Measurements from ENCODE around the gene MYPOP. TPM values are rescaled to one million over a fixed set of nuclear protein-coding genes. Genes with fewer than 3 reads are reported as not detected.

The MYPOP gene
- total RNA-seq, 1 donor from 2014 or later: 1.4 TPM

DNA sequence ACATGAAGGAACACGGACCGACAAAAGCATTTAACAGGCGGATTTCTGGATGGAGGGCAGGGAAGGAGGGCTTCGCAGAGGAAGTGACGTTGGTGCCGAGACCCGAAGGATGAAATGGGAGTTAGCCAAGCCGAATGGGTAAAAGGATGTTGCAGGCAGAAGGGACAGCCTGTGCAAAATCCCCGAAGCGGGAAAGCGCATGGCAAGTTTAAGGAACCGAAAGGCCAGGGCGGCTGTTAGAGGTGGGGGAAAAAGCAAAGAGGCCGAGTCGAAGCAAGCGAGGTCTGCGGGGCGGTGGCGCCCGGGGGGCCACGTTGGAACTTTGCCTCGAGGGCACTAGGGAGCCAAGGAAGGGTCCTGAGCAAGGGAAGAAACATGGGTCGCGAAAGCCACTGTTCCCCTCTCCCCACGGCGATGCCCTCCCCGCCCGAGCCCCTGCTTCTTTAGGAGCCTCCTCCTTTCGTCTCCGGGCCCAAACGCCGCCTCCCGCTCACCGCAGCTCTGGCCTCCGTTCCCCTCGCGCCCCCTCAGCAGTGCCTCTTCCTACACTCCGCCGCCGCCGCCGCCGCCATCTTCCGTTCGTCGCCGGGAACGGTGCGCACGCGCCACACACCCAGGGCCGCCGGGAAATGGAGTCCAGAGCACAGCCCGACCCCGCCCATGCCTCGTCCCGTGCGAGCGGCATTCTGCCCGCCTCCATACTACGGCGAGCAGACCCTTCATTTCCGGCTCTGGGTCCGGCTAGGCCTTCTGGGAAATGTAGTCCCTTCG is 39.7 kb downstream of the MYPOP start, which contains the start of gene SYMPK:
TSS of gene SYMPK (minus strand) at position 584 of the 771 bp plus-strand sequence. CDS start 8,652 bp downstream, outside the sequence.
- DNase-seq: peak; percentile 99

DNA sequence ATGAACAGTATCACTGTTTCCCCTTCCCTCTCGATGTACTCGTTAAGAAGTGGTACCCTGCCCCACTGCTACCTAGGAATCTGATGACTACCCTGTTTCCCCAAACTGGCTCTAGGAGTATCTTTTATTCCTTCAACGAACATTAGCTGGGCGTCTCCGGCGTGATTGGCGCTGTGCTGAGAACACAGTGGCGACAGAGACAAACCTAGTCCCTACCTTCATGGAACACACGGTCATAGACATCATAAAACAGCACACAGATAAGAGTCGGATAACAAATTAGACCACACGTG is 40.2 kb downstream of the MYPOP start:
- DNase-seq: no peak

DNA sequence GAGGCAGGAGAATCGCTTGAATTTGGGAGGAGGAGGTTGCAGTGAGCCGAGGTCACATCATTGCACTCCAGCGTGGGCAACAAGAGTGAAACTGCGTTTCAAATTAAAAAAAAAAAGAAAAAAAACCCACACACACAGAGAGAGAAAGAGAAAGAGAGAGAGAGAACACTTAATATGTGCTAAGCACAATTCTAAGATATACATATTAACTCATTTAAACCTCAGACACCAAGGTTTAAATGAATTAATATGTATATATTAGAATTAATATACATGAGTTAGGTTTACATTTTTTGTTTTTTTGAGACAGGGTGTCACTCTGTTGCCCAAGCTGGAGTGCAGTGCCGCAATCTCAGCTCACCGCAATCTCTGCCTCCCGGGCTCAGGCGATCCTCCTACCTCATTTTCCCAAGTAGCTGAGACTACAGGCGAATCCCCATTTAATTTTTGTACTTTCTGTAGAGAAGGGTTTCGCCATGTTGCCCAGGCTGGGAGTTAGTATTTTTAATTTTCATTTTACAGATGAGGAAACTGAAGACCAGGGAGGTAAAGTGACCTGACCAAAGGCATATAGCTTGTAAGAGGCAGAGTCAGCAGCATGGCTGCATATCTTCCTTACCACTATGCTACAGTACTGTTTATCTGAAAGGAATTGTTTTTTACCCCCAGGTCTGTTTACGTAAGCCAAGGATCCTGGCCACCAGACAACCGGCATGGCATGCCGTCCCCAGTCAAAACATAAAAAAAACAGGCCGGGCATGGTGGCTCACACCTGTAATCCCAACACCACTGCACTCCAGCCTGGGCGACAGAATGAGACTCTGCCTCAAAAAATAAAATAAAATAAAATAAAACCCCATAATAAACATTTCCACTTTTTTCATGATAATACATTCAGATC is 41.8 kb downstream of the MYPOP start:
- DNase-seq: no peak

DNA sequence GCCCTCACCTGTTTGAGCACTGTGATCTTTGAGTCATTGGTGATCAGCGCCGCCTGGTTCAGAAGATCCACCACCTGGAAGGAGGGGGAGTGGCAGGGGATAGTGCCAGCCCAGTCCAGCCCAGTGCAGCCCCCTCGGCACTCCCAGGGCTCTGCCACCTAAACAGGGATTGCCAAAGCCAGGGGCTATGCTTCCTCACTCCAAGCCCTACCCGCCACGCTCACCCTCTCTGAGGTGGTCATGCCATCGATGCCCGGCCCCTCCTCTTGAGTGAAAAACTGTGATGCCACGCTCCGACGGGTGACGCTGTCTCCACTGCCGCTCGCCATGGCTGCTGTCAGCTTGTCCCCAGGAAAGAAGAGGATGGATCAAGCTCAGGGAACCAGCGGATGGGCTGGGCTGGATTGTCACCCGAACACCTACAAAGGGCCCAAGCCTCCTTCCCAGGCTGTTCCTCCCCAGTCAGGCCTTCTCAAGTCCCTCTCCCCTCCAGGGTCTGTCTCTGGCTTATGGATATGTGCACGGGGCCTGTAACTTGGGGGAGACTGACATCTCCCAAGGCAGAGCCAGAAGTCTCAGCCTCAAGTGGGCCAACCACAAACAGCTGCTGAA is 48.1 kb downstream of the MYPOP start:
- DNase-seq: no peak

DNA sequence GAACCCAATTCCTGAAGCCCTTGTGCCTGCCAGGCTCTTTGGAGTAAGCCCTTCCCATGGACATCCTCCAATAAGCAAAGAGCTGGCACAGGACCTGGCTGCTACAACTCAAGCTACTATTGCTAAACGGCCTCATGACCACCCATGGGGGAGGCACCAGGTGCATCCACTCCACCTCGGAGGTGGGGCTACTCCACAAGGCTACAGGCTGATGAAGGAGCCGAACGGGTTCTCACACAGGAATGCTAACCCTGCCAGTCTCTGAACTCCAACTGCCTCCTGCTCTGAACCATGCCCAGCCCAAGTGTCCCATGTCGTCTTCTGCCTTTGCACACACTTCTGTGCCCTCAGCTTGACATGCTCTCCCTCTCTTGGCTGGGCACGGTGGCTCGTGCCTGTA is 49.4 kb downstream of the MYPOP start:
- DNase-seq: no peak

DNA sequence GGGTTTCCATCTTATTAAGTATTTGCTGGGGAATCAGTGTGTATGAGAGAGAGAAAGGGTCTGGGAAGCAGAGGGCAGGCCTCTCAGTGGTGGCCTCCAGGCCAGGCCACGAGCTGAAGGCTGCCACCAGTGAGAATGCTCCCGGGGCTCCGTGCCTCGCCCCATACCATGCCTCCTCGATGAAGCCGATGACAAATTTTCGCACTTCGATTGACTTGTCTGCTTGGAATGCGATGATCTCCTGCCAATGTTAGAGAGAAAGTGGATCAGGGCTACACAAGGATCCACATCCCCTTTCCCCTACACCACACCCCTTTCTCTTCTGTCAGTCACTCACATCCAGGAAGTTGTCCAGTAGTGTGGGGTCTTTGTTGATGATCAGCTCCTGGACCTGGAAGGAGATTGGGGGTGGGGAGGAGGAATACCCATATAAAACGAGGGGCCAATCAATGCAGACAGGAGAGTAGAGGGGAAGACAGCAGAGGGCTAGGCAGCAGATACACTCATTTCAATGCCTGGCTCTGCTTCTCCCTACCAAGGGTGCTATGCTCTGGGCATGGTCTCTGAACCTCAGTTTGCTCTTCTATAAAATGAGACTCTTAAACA is 50.2 kb downstream of the MYPOP start:
- DNase-seq: no peak

DNA sequence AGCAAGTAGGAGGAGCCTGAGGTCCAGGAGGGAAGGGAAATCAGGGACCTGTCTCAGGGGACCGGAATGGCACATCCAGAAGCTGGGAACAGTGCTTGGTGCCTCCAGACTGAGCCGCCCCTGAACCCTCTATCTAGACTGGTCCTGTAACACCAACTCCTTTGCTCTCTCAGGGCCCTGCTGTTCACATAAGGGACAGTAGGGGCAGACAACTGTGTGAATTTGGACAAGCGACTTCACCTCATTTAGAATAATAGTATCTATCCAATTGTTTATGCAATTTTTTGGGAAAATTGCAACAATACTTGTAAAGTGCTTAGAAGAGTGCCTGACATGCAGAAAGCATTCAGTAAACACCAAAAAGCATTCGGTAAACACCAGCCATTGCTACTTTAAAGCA is 53.5 kb downstream of the MYPOP start:
- peak; percentile 19 for DNase-seq

DNA sequence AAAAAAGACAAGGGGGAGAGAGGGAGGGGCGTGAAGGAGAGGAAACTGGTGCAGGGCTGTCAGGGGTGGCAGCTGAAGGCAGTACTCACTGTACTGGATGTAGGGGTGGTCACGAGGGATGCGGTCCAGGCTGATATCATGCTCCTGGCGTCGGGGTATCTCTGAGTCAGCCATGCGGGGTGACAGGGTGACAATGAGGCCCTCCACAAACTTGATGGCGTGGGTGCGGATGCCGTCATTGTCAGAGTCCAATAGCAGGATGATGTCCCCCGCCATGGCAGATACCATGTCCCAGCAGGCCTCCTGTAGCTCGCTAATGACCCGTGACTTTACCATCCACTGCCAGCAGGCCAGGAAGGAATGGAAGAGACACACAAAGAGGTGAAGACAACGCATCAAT is 54.8 kb downstream of the MYPOP start:
- no peak for DNase-seq

DNA sequence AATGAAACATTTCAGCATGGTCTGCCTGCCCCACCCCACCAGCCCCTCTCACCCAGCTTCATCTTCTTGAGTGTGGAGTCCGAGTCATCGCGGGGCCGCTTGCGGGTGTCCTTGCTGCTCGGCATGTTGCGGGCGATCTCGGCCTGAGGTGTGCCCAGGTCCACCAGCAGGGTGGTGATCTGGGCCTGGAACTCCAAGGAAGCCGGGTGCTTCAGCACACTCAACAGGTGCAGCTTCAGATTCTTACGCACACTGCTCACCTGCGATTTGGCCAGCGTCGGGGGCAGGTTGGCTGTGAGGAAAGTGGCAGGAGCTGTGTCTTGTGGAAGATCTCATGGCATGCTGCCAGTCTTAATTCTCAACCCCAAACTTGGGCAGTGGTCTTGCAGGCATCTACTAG is 60.2 kb downstream of the MYPOP start:
- no peak for DNase-seq

Other genes starting within 250 kb of the MYPOP start
- 0.05 TPM in 1 of 2 replicates, not detected in the other for gene GIPR, start 234.4 kb downstream of the MYPOP start, total RNA-seq
- 218 and 295 TPM in 2 replicates for gene SNRPD2, start 210.7 kb downstream of the MYPOP start, total RNA-seq
- gene QPCTL, start 209.9 kb downstream of the MYPOP start, total RNA-seq: 8.3 and 11.8 TPM in 2 replicates
- gene FBXO46, start 171.7 kb downstream of the MYPOP start, total RNA-seq: 7.7 and 7.8 TPM in 2 replicates
- not detected in 2 replicates for gene MEIOSIN, start 169.2 kb downstream of the MYPOP start, total RNA-seq
- 9.8 and 11.7 TPM in 2 replicates for gene SIX5, start 133.4 kb downstream of the MYPOP start, total RNA-seq
- gene DMPK, start 120.1 kb downstream of the MYPOP start, total RNA-seq: 10.9 and 12.4 TPM in 2 replicates
- 28.8 and 31.7 TPM in 2 replicates for gene DMWD, start 109.8 kb downstream of the MYPOP start, total RNA-seq
- under 0.01 and 0.05 TPM in 2 replicates for gene RSPH6A, start 87.3 kb downstream of the MYPOP start, total RNA-seq
- gene SYMPK, start 39.5 kb downstream of the MYPOP start, total RNA-seq: 32.7 and 55.1 TPM in 2 replicates
- gene FOXA3, start 38.3 kb downstream of the MYPOP start, total RNA-seq: 0.14 TPM in 1 of 2 replicates, not detected in the other
- 31.6 and 32.7 TPM in 2 replicates for gene IRF2BP1, start 16.5 kb downstream of the MYPOP start, total RNA-seq
- gene NANOS2, start 12.2 kb upstream of the MYPOP start, total RNA-seq: not detected in 2 replicates
- 7.0 and 16.9 TPM in 2 replicates for gene NOVA2, start 71.3 kb upstream of the MYPOP start, total RNA-seq
- gene CCDC61, start 92.9 kb upstream of the MYPOP start, total RNA-seq: 7.3 and 8.1 TPM in 2 replicates
- gene PGLYRP1, start 120.4 kb upstream of the MYPOP start, total RNA-seq: not detected in 2 replicates
- not detected in 2 replicates for gene IGFL4, start 138.4 kb upstream of the MYPOP start, total RNA-seq
- not detected in 2 replicates for gene IGFL3, start 222.1 kb upstream of the MYPOP start, total RNA-seq
- not detected in 2 replicates for gene IGFL2, start 245.6 kb upstream of the MYPOP start, total RNA-seq

Measured in dermis blood vessel endothelial cell (primary cell).